ENCODE measurements around the gene KIF1A. TPM values are rescaled to one million over a fixed set of nuclear protein-coding genes. Genes with fewer than 3 reads are reported as not detected.

KIF1A gene
- total and polyA plus RNA-seq, 4 experiments from 2014 or later, result not detected

Other genes with a start within 250 kb of the KIF1A start
- 10 to 100 TPM; 80.6 to 83.0 TPM for gene CAPN10, start 233.5 kb downstream of the KIF1A start, total RNA-seq
- 10 to 100 TPM in 1 of 2 donors, 1 to 10 TPM in 1; 9.9 to 18.7 TPM for gene CAPN10, start 233.5 kb downstream of the KIF1A start, polyA plus RNA-seq
- 1 to 10 TPM; 6.3 to 6.8 TPM for gene GPR35, start 194.7 kb downstream of the KIF1A start, total RNA-seq
- gene GPR35, start 194.7 kb downstream of the KIF1A start, polyA plus RNA-seq, result 1 to 10 TPM in 1 of 2 donors, under 1 TPM in 1; 0.71 to 1.3 TPM
- not detected for gene AQP12B, start 137.3 kb downstream of the KIF1A start, total RNA-seq
- gene AQP12B, start 137.3 kb downstream of the KIF1A start, polyA plus RNA-seq, result not detected
- gene AQP12A, start 128.4 kb downstream of the KIF1A start, total RNA-seq, result not detected
- not detected for gene AQP12A, start 128.4 kb downstream of the KIF1A start, polyA plus RNA-seq
- not detected for gene AGXT, start 48.6 kb upstream of the KIF1A start, total RNA-seq
- gene AGXT, start 48.6 kb upstream of the KIF1A start, polyA plus RNA-seq, result not detected
- gene MAB21L4, start 75.9 kb upstream of the KIF1A start, total RNA-seq, result not detected
- gene MAB21L4, start 75.9 kb upstream of the KIF1A start, polyA plus RNA-seq, result not detected
- gene CROCC2, start 86.1 kb upstream of the KIF1A start, total RNA-seq, result not detected
- gene CROCC2, start 86.1 kb upstream of the KIF1A start, polyA plus RNA-seq, result not detected
- gene SNED1, start 178.4 kb upstream of the KIF1A start, total RNA-seq, result 10 to 100 TPM; 85.2 to 90.1 TPM
- 1 to 10 TPM; 1.6 to 3.2 TPM for gene SNED1, start 178.4 kb upstream of the KIF1A start, polyA plus RNA-seq